SK-N-SH (cell line): Measurements from ENCODE around the gene CADM2.

ENCODE experiments used
- CTCF ChIP-seq: fragments of 200-600 bp; sonication (generic); IDR thresholded peaks from 2 replicates; pipeline ENCODE4 v1.6.1; 2017; ENCODE audit warnings: antibody characterized with exemption, mild to moderate bottlenecking, moderate library complexity
- GATA2 ChIP-seq: sonication (generic); formaldehyde crosslinking; IDR thresholded peaks from 2 replicates; pipeline ENCODE4 v1.5.0; 2020; ENCODE audit warnings: mild to moderate bottlenecking, missing genetic modification reagents
- NRF1 ChIP-seq: IDR thresholded peaks from 2 replicates; pipeline ENCODE4 v1.6.1; 2012; ENCODE audit warnings: low read depth, mild to moderate bottlenecking, low read length
- RAD21 ChIP-seq: IDR thresholded peaks from 2 replicates; pipeline ENCODE4 v1.6.1; 2012; ENCODE audit warnings: mild to moderate bottlenecking, low read length

- TF ChIP-seq NRF1 = no peak
- no peak for TF ChIP-seq CTCF
- no peak for TF ChIP-seq RAD21
- TF ChIP-seq GATA2 (CRISPR knock-in tag) = no peak
Measured at GRCh38 chr3:85933326-85933725, 974.5 kb downstream of the CADM2 start.
